NT2/D1 (cell line): Measurements from ENCODE around the gene NEUROG1.

Experiments
- DNase-seq: peaks from one replicate; pipeline ENCODE4 v3.0.0-alpha.2; 2011; ENCODE audit warnings: low read depth, low spot score
- H3K27me3 ChIP-seq: 2 replicates; pipeline ENCODE4 v1.6.0; 2011; ENCODE audit warnings: mild to moderate bottlenecking; ENCODE audit not compliant: insufficient read length, insufficient read depth
- H3K36me3 ChIP-seq: 2 replicates; pipeline ENCODE4 v1.6.1; 2011; ENCODE audit warnings: mild to moderate bottlenecking, low read length, mixed read lengths; ENCODE audit not compliant: insufficient read depth, insufficient read length
- H3K4me1 ChIP-seq: 2 replicates; pipeline ENCODE4 v1.5.1; 2011; ENCODE audit not compliant: insufficient read depth, insufficient read length
- H3K4me3 ChIP-seq: 2 replicates; pipeline ENCODE4 v1.5.1; 2011; ENCODE audit warnings: low read depth; ENCODE audit not compliant: insufficient read length
- H3K9ac ChIP-seq: 2 replicates; pipeline ENCODE4 v1.6.0; 2011; ENCODE audit warnings: low read depth; ENCODE audit not compliant: insufficient read length
- H3K9me3 ChIP-seq: 2 replicates; pipeline ENCODE4 v1.5.1; 2011; ENCODE audit warnings: mild to moderate bottlenecking, low read length; ENCODE audit not compliant: insufficient read depth
- SUZ12 ChIP-seq: IDR thresholded peaks from 2 replicates; pipeline ENCODE4 v1.6.1; 2011; ENCODE audit not compliant: insufficient read length, insufficient read depth; ENCODE audit errors: extremely low read depth
- YY1 ChIP-seq: IDR thresholded peaks from 2 replicates; pipeline ENCODE4 v1.6.1; 2011; ENCODE audit not compliant: insufficient read length, insufficient read depth
- ZNF274 ChIP-seq: IDR thresholded peaks from 2 replicates; pipeline ENCODE4 v1.6.1; 2011; ENCODE audit warnings: mild to moderate bottlenecking, low read depth, low read length

The NEUROG1 gene

DNA sequence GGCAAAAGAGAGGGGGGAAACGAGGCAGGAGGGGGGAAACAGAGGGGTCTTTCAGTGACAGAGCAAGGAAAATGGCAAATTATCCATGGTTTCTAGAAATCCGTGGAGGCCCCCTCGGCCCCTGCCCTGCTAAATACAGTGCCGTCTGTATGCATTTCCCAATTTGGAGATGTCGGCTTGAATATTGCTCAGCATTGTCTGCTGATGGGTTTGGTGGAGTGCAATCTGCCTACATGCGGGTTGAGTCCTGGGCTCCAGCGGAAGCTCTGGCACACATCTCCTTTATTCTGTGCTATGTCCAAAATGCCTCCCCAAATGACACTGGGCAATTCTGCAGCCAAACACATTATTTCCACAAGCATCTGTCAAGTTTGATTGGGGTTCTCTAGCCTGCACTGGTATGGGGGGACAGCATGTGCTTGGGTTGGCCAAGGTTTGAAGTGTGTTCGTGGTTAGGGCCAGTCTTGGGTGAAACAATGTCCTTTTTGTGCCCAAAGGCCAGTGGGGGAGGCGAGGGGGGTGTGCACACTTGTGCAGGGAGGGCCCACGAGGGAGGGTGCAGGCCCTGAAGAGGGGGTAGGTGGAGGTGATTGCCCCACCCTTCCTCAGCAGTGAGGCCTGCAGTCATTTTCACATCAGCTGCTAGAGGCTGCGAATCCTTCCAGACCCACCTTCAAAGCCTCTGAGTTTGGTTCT is 6.2 kb upstream of the NEUROG1 start:
- H3K4me1 ChIP-seq, result peaks cover 8% of the 10 kb centered on the region
- H3K4me3 ChIP-seq, result no peak overlapping the region
- peaks cover 100% of the 10 kb centered on the region for H3K27me3 ChIP-seq
- no peaks in the 10 kb centered on the region for H3K36me3 ChIP-seq
- no peak for DNase-seq
- H3K9ac ChIP-seq, result no peak overlapping the region
- H3K9me3 ChIP-seq, result peaks cover 18% of the 10 kb centered on the region; the same call in 1 of the 2 replicates
- no peak for TF ChIP-seq YY1
- TF ChIP-seq ZNF274, result no peak
- no peak for TF ChIP-seq SUZ12

DNA sequence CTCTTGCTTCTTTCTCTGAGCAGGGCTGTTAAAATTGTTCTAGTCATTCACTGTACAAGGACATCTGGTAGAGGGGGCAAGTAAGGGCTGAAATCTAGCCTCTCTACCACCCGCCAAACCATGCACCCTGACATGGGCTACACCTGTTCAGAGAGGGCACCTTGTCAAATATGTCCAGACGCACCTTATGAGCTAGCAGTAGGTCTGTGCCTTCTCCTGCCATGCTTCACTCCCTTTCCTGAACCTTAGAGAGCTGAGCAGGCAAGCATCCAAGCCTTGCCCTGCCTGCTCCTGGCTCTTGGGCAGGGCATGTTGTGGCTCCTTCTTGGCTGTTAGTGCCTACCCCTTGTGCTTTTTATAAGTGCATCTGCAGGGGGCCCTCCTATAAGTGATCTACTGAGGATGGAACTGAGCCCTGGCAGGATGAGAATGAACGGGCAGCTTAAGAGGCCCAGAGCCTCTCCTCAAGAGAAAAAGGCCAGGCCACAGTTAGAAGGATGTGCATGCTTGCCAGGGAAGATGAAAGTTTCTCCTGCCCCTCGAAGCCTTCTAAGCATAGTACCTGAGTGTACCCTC is 3.8 kb upstream of the NEUROG1 start:
- no peak for DNase-seq
- Histone ChIP-seq H3K36me3 (no peaks in the 10 kb centered on the region), H3K9ac (no peak overlapping the region), H3K4me1 (no peaks in the 10 kb centered on the region), H3K9me3 (peaks cover 18% of the 10 kb centered on the region; the same call in 1 of the 2 replicates), H3K27me3 (peaks cover 100% of the 10 kb centered on the region), H3K4me3 (no peak overlapping the region)
- TF ChIP-seq YY1, result no peak
- no peak for TF ChIP-seq ZNF274
- no peak for TF ChIP-seq SUZ12

DNA sequence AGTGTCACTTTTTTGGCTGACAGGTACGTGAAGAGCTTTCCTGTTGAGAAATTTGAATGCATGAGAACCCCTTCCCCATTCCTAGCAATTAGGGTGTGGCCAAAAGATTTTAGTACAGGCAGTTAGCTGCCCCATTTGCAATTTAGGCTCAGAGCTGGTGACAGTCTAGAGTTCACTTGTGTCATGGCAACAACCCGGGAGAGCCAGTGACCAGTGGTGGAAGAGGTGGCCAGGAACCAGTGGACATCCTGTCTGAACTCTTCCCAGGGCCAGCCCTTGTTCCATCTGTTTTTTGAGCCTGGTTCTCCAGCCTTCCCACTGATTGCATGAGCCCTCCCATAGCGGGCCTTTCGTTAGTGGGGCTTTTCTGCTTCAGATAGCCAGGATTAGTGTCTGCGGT is 2.5 kb upstream of the NEUROG1 start:
- peaks cover 100% of the 10 kb centered on the region for H3K27me3 ChIP-seq

DNA sequence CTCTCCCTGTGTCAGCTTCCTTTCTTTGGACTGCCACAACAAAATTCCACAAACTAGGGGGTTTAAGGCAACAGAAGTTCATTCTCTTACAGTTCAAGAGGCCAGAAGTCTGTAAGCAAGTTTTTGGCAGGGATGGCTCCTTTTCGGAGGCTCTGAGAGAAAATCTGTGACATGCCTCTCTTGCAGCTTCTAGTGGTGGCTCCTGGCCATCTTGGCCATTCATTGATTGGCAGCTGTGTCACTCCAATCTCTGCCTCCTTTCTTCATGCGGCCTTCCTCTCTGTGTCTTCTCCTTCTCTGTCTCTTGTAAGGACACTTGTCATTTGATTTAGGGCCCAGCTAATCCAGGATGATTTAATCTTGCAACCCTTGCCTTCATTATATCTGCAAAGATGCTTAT is 2.0 kb upstream of the NEUROG1 start:
- Histone ChIP-seq H3K4me3 (no peak overlapping the region), H3K36me3 (no peaks in the 10 kb centered on the region), H3K27me3 (peaks cover 100% of the 10 kb centered on the region), H3K4me1 (peaks cover 3% of the 10 kb centered on the region), H3K9ac (no peak overlapping the region), H3K9me3 (peaks cover 18% of the 10 kb centered on the region; the same call in 1 of the 2 replicates)
- TF ChIP-seq ZNF274 (no peak), SUZ12 (no peak), YY1 (no peak)
- DNase-seq, result no peak

More for the DNA sequence above, 2.5 kb upstream of the NEUROG1 start:
- Histone ChIP-seq H3K4me1 (peaks cover 3% of the 10 kb centered on the region), H3K9ac (no peak overlapping the region), H3K4me3 (no peak overlapping the region), H3K36me3 (no peaks in the 10 kb centered on the region), H3K9me3 (peaks cover 18% of the 10 kb centered on the region; the same call in 1 of the 2 replicates)
- DNase-seq, result no peak
- TF ChIP-seq ZNF274, result no peak
- TF ChIP-seq YY1, result no peak
- no peak for TF ChIP-seq SUZ12

- peaks cover 100% of the 10 kb centered on the region for H3K27me3 ChIP-seq
- H3K9me3 ChIP-seq, result peaks cover 18% of the 10 kb centered on the region; the same call in 1 of the 2 replicates
- TF ChIP-seq YY1 (no peak), ZNF274 (no peak), SUZ12 (no peak)
- peaks cover 3% of the 10 kb centered on the region for H3K4me1 ChIP-seq
- H3K4me3 ChIP-seq, result no peak overlapping the region
- no peak for DNase-seq
- no peaks in the 10 kb centered on the region for H3K36me3 ChIP-seq
- no peak overlapping the region for H3K9ac ChIP-seq
Observed at GRCh38 chr5:135537271-135537670, 1.5 kb upstream of the NEUROG1 start.

DNA sequence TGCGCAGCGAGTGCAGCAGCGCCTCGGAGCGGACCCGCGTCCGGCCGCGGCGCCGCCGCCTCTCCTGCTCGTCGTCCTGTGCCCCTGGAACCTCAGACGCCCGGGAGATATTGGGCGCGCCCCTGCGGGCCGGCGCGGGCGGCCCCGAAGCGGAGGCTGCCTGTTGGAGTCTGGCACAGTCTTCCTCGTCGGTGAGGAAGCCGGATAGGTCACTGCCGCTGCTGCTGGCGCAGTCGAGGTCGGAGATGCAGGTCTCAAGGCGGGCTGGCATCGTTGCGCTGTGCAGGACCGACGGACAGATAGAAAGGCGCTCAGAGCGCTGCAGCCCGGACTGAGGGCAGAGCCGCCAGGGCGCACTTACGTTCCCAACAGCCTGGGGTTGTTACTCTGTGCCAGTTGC is 344 bp downstream of the NEUROG1 start:
- TF ChIP-seq YY1 (no peak), ZNF274 (no peak), SUZ12 (no peak)
- Histone ChIP-seq H3K4me1 (peaks cover 3% of the 10 kb centered on the region), H3K9ac (peak overlapping the region; percentile 32), H3K9me3 (peaks cover 18% of the 10 kb centered on the region; the same call in 1 of the 2 replicates), H3K36me3 (no peaks in the 10 kb centered on the region), H3K27me3 (peaks cover 99% of the 10 kb centered on the region), H3K4me3 (peak overlapping the region; percentile 9)
- DNase-seq, result no peak
